Activated CD4-positive, alpha-beta T cell treated with anti-CD3 and anti-CD28 coated beads, Interleukin-2, amount 50 U/mL, for 1 hour (primary cell): Measurements from ENCODE around the gene LYG1.
"Not testable (repeated sequence)": the region's sequence is repeated elsewhere in the genome, so short reads cannot be mapped to it uniquely, and the experiment has no call there.

Source experiments
- DNase-seq: peaks from one replicate; pipeline ENCODE4 v3.0.0-alpha.2; 2020

LYG1 gene

GRCh38 chr2:99301097-99301496 lies at the start of gene LYG1:
TSS of gene LYG1 (minus strand) at chr2:99301197. CDS start at chr2:99295670, 5,527 bp downstream.
- not testable (repeated sequence) for DNase-seq

GRCh38 chr2:99350194-99350593 lies 49.2 kb upstream of the LYG1 start:
- no peak for DNase-seq

GRCh38 chr2:99348173-99348572 lies 47.2 kb upstream of the LYG1 start:
- no peak for DNase-seq

- no peak for DNase-seq
Observed at GRCh38 chr2:99346218-99346617, 45.2 kb upstream of the LYG1 start.

GRCh38 chr2:99345446-99345845 lies 44.4 kb upstream of the LYG1 start:
- not testable (repeated sequence) for DNase-seq

- DNase-seq, result no peak
Observed at GRCh38 chr2:99342536-99342935, 41.5 kb upstream of the LYG1 start.

- DNase-seq, result no peak
Observed at GRCh38 chr2:99340669-99341236, 39.8 kb upstream of the LYG1 start.

GRCh38 chr2:99338029-99338585 lies 37.1 kb upstream of the LYG1 start:
- DNase-seq, result peak; percentile 5

GRCh38 chr2:99337113-99338028 lies 36.4 kb upstream of the LYG1 start, which contains the start of gene EIF5B:
TSS of gene EIF5B (plus strand) at chr2:99337389. CDS start at chr2:99337555, 166 bp downstream.
- peak; percentile 91 for DNase-seq

- DNase-seq, result peak; percentile 3
Observed at GRCh38 chr2:99336804-99337112, 35.8 kb upstream of the LYG1 start.

- DNase-seq, result peak; percentile 96
Observed at GRCh38 chr2:99335911-99336803, 35.2 kb upstream of the LYG1 start, which contains the start of gene TXNDC9. TSS of gene TXNDC9 (minus strand) at chr2:99336333. CDS start at chr2:99333210, 3,123 bp downstream.

- DNase-seq, result no peak
Observed at GRCh38 chr2:99325384-99325783, 24.4 kb upstream of the LYG1 start.

- DNase-seq, result not testable (repeated sequence)
Observed at GRCh38 chr2:99317873-99318200, 16.8 kb upstream of the LYG1 start.

- no peak for DNase-seq
Observed at GRCh38 chr2:99317161-99317872, 16.3 kb upstream of the LYG1 start.

GRCh38 chr2:99299580-99299979 lies 1.4 kb downstream of the LYG1 start:
- no peak for DNase-seq

GRCh38 chr2:99297994-99298393 lies 3.0 kb downstream of the LYG1 start:
- no peak for DNase-seq

- DNase-seq, result no peak
Observed at GRCh38 chr2:99285526-99285925, 15.5 kb downstream of the LYG1 start.

- no peak for DNase-seq
Observed at GRCh38 chr2:99279969-99280695, 20.9 kb downstream of the LYG1 start.

GRCh38 chr2:99278793-99279291 lies 22.2 kb downstream of the LYG1 start:
- no peak for DNase-seq

- DNase-seq, result not testable (repeated sequence)
Observed at GRCh38 chr2:99278195-99278765, 22.7 kb downstream of the LYG1 start.

GRCh38 chr2:99275882-99276281 lies 25.1 kb downstream of the LYG1 start:
- no peak for DNase-seq
